Measurements from ENCODE around the gene AUH.

AUH gene

DNA sequence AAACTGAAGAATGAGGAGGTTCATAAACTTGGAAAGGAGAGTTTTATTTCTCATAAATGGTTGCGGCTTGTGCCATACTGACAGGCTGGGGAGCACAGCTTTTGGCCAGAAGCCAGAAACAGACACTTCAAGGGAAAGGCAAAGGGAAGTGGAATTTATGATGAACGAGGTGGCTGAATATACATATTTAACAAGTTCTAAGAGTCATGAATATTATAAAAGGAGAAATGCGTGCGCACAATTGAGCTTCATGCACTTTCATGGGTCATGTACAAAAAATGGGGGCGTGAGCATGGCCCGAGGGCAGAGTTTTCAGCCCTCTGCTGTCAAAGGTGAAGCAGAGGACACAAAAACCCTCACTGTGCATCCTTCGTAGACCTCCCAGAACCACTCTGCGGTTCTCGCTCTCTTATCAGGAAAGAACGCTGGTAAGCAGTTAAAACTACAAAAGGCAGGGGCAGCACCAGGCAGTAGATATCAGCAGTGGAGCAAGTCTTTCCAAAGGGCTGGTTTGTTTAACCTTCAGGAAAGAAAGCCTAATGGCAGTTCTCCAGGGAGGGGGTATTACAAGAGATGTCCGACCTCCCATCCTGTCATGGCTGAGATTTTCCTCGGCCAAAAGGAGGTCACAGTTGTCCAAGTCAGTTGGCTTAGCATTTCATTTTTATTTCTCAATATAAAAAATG, 29.0 kb downstream of the AUH start:
- TF ChIP-seq, protein P1, sequence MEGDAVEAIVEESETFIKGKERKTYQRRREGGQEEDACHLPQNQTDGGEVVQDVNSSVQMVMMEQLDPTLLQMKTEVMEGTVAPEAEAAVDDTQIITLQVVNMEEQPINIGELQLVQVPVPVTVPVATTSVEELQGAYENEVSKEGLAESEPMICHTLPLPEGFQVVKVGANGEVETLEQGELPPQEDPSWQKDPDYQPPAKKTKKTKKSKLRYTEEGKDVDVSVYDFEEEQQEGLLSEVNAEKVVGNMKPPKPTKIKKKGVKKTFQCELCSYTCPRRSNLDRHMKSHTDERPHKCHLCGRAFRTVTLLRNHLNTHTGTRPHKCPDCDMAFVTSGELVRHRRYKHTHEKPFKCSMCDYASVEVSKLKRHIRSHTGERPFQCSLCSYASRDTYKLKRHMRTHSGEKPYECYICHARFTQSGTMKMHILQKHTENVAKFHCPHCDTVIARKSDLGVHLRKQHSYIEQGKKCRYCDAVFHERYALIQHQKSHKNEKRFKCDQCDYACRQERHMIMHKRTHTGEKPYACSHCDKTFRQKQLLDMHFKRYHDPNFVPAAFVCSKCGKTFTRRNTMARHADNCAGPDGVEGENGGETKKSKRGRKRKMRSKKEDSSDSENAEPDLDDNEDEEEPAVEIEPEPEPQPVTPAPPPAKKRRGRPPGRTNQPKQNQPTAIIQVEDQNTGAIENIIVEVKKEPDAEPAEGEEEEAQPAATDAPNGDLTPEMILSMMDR (IDR thresholded peaks at IDR 0.05; ENCODE audit: insufficient read depth, low read depth, low read length, missing control alignments) = no peak
- H3K4me3 ChIP-seq (ENCODE audit: low read depth, low read length) = no peak overlapping the region
- DNase-seq (ENCODE audit: low read depth) = no peak

DNA sequence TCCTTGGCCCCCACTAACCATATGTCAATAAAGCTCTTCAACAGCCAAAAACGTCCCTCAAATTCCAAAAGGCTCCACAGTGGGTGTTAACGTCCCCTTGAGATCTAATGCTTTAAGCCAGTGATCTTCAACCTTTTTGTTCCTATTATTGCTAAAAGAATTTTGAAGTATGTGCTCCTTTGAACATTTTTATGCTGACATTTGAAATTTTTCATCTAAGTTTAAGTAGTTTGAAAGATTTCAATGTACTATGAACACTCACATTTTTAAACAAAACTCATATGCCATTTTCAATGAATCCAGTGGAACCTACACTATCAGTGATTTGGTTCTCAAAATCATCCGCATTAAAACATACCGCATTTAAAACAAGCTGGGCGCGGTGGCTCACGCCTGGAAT, 29.9 kb downstream of the AUH start:
- no peak overlapping the region for H3K4me3 ChIP-seq (ENCODE audit: low read depth, low read length)
- no peak for DNase-seq (ENCODE audit: low read depth)
- TF ChIP-seq, protein P1 (IDR thresholded peaks at IDR 0.05; ENCODE audit: insufficient read depth, low read depth, low read length, missing control alignments) = no peak

DNA sequence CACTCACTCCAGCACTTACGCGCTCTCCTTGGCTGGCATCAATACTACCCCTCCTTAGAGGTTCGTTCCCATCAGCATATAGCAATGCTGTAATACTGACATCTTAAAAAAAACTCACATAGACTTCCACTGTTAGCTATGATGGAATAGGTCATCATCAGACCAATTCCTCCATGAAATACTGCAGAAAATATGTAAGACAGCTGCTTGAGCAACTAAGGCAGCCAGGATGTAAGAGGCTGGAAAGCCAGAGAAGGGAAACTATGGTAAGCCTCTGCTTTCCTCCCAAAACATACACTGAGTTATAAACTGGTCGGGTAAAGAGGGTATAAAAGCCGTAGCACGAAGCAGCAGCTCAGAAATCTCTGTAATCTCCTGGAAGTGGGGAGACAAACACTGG, 33.5 kb downstream of the AUH start:
- no peak overlapping the region for H3K4me3 ChIP-seq (ENCODE audit: low read depth, low read length)
- DNase-seq (ENCODE audit: low read depth) = no peak
- TF ChIP-seq, protein P1 (IDR thresholded peaks at IDR 0.05; ENCODE audit: insufficient read depth, low read depth, low read length, missing control alignments) = no peak

DNA sequence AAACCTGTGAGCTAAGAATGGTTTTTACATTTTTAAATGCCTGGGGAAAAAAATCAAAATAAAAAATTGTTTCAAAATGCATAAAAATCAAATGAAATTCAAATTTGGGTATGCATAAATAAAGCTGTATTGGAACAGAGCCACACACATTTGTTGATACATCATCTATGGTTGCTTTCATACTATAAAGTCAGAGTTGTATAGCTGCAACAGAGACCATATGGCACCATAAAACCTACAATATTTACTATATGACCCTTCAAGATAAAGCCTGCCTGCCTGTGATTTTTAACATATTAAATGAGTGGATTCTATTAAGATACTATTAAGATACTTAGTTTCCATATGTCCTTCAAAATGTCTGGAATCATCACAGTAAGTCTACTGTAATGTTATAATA, 40.0 kb downstream of the AUH start:
- H3K4me3 ChIP-seq (ENCODE audit: low read depth, low read length) = no peak overlapping the region
- TF ChIP-seq, protein P1 (IDR thresholded peaks at IDR 0.05; ENCODE audit: insufficient read depth, low read depth, low read length, missing control alignments) = no peak
- DNase-seq (ENCODE audit: low read depth) = no peak

DNA sequence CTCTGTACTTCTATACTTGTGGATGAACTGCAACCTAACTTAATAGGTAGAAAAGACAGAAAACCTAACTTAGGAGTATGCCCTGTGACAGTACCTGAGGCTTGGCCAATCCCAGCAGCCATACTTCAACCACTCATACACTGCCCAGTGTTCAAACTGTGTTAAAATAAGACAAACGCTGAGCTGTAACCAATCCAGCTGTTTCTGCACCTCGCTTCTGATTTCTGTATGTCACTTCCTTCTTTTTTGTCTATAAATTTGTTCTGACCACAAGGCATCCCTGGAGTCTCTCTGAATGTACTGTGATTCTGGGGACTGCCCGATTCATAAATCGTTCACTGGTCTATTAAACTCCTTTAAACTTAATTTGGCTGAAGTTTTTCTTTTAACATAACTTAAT, 41.4 kb downstream of the AUH start:
- no peak for DNase-seq (ENCODE audit: low read depth)
- TF ChIP-seq, protein P1 (IDR thresholded peaks at IDR 0.05; ENCODE audit: insufficient read depth, low read depth, low read length, missing control alignments) = no peak
- no peak overlapping the region for H3K4me3 ChIP-seq (ENCODE audit: low read depth, low read length)

DNA sequence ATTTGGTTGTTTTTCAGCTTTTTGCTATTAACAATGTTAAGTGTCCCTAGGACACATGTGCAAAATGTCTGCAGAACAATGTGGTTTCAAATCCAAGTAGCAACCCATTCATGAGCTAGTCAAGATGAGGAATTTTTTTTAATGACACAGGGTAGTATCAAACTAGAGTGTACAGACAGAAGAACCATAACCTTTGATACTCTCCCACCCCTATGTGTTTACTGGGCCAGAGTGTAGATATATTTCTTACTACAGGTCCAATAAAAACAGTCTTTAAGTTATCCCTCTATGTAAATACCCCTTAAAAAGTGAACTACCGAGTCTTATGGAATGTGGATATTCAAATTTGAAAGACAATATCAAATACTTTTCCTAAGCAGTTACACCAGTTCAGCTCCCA, 45.6 kb downstream of the AUH start:
- DNase-seq (ENCODE audit: low read depth) = no peak
- H3K4me3 ChIP-seq (ENCODE audit: low read depth, low read length) = no peak overlapping the region
- TF ChIP-seq, protein P1 (IDR thresholded peaks at IDR 0.05; ENCODE audit: insufficient read depth, low read depth, low read length, missing control alignments) = no peak

DNA sequence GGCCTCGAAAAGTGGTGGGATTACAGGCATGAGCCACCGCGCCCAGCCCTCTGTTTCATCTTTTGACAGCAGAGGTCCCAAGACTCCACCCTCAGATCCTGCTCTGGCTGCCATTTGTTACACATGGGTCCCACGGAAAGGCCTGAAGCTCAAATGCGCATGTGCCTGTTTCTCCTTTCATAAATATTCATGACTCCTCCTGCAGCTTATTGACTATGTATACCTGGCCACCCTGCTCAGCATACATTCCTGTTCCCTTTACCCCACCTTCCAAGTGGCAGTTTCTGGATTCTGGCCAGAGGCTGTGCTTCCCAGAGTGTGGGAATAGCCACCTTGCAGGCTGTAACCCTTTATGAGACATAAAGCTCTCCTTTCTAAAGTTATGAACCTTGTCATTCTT, 46.5 kb downstream of the AUH start:
- TF ChIP-seq, protein P1 (IDR thresholded peaks at IDR 0.05; ENCODE audit: insufficient read depth, low read depth, low read length, missing control alignments) = no peak
- no peak for DNase-seq (ENCODE audit: low read depth)

More for the DNA sequence above, 46.5 kb downstream of the AUH start:
- no peak overlapping the region for H3K4me3 ChIP-seq (ENCODE audit: low read depth, low read length)

Data from GM12865 (cell line).